DOHH2 (cell line): ENCODE results near the gene TRERF1.

Source experiments
- H3F3A ChIP-seq: fragments of 200-600 bp; sonication (generic), shearing (Covaris generic); 2 replicates; pipeline ENCODE4 v1.6.0; 2016; ENCODE audit warnings: antibody characterized with exemption, mild to moderate bottlenecking; ENCODE audit not compliant: control insufficient read depth, insufficient read depth
- H3K27ac ChIP-seq: fragments of 200-600 bp; sonication (generic); 2 replicates; pipeline ENCODE4 v1.5.1; 2014; ENCODE audit warnings: low read depth, mild to moderate bottlenecking, low read length, moderate library complexity
- H3K27me3 ChIP-seq: fragments of 200-600 bp; sonication (generic); 2 replicates; pipeline ENCODE4 v1.6.1; 2014; ENCODE audit warnings: mild to moderate bottlenecking, low read length, mixed read lengths; ENCODE audit not compliant: control insufficient read depth
- H3K36me3 ChIP-seq: fragments of 200-600 bp; sonication (generic); 2 replicates; pipeline ENCODE4 v1.6.1; 2014; ENCODE audit warnings: mild to moderate bottlenecking, low read length, moderate library complexity, mixed read lengths; ENCODE audit not compliant: control insufficient read depth
- H3K4me1 ChIP-seq: fragments of 200-600 bp; sonication (generic); 2 replicates; pipeline ENCODE4 v1.6.1; 2014; ENCODE audit warnings: mild to moderate bottlenecking, low read length, mixed read lengths; ENCODE audit not compliant: control insufficient read depth
- H3K4me2 ChIP-seq: fragments of 200-600 bp; sonication (generic); 2 replicates; pipeline ENCODE4 v1.6.0; 2014; ENCODE audit warnings: mild to moderate bottlenecking, low read length, moderate library complexity
- H3K4me3 ChIP-seq: fragments of 200-600 bp; sonication (generic); 2 replicates; pipeline ENCODE4 v1.5.1; 2014; ENCODE audit warnings: mild to moderate bottlenecking, low read length, mixed read lengths
- H3K79me2 ChIP-seq: fragments of 200-600 bp; sonication (generic); 2 replicates; pipeline ENCODE4 v1.6.1; 2014; ENCODE audit warnings: mild to moderate bottlenecking, low read length, mixed read lengths; ENCODE audit not compliant: control insufficient read depth
- H3K9me2 ChIP-seq: fragments of 200-600 bp; sonication (generic); replicated peaks from 2 replicates; pipeline ENCODE4 v1.6.1; 2014; ENCODE audit warnings: mild to moderate bottlenecking, low read length, mixed read lengths; ENCODE audit not compliant: control insufficient read depth
- H3K9me3 ChIP-seq: fragments of 200-600 bp; sonication (generic); 2 replicates; pipeline ENCODE4 v1.6.1; 2014; ENCODE audit warnings: antibody characterized with exemption, low read length, mixed read lengths; ENCODE audit not compliant: control insufficient read depth, insufficient read depth
- H4K20me1 ChIP-seq: fragments of 200-600 bp; sonication (generic); 2 replicates; pipeline ENCODE4 v1.6.0; 2014; ENCODE audit warnings: low read depth, mild to moderate bottlenecking, antibody characterized with exemption, low read length, moderate library complexity; ENCODE audit not compliant: control insufficient read depth, insufficient read depth
- CTCF ChIP-seq: fragments of 200-600 bp; sonication (generic); IDR thresholded peaks from one replicate; pipeline ENCODE4 v1.5.1; 2014; ENCODE audit warnings: antibody characterized with exemption, mild to moderate bottlenecking, low read depth, low read length; ENCODE audit not compliant: poor library complexity, severe bottlenecking
- EZH2phosphoT487 ChIP-seq: fragments of 200-600 bp; sonication (generic); IDR thresholded peaks from 2 replicates; pipeline ENCODE4 v1.6.1; 2017; ENCODE audit warnings: borderline replicate concordance, mild to moderate bottlenecking, antibody characterized with exemption, low read length, moderate library complexity, mixed read lengths

TRERF1 gene

GRCh38 chr6:42264852-42265390 is 186.8 kb downstream of the TRERF1 start:
- no peak overlapping the region for H3K27ac ChIP-seq
- H3K79me2 ChIP-seq: no peaks in the 10 kb centered on the region
- H4K20me1 ChIP-seq: no peaks in the 10 kb centered on the region
- no peak overlapping the region for H3K4me3 ChIP-seq
- peaks cover 3% of the 10 kb centered on the region; the same call in 1 of the 2 replicates for H3F3A ChIP-seq
- H3K27me3 ChIP-seq: no peaks in the 10 kb centered on the region
- no peaks in the 10 kb centered on the region for H3K9me2 ChIP-seq
- no peak for TF ChIP-seq CTCF
- no peak for TF ChIP-seq EZH2phosphoT487
- no peaks in the 10 kb centered on the region for H3K9me3 ChIP-seq
- H3K4me2 ChIP-seq: no peak overlapping the region
- peaks cover 30% of the 10 kb centered on the region for H3K36me3 ChIP-seq
- H3K4me1 ChIP-seq: peaks cover 33% of the 10 kb centered on the region

- peaks cover 29% of the 10 kb centered on the region for H3K36me3 ChIP-seq
- H3K27ac ChIP-seq: no peak overlapping the region
- no peaks in the 10 kb centered on the region for H3K79me2 ChIP-seq
- TF ChIP-seq EZH2phosphoT487: no peak
- no peak for TF ChIP-seq CTCF
- no peaks in the 10 kb centered on the region for H4K20me1 ChIP-seq
- H3K4me3 ChIP-seq: no peak overlapping the region
- H3K4me2 ChIP-seq: no peak overlapping the region
- H3K9me2 ChIP-seq: no peaks in the 10 kb centered on the region
- no peaks in the 10 kb centered on the region for H3F3A ChIP-seq
- no peaks in the 10 kb centered on the region for H3K27me3 ChIP-seq
- peaks cover 27% of the 10 kb centered on the region for H3K4me1 ChIP-seq
- no peaks in the 10 kb centered on the region for H3K9me3 ChIP-seq
Measured at GRCh38 chr6:42264162-42264851, 187.4 kb downstream of the TRERF1 start.

GRCh38 chr6:42263165-42263728 is 188.5 kb downstream of the TRERF1 start:
- Histone ChIP-seq H3K4me3 (no peak overlapping the region), H3K36me3 (peaks cover 23% of the 10 kb centered on the region)

More at GRCh38 chr6:42263165-42263728, 188.5 kb downstream of the TRERF1 start:
- TF ChIP-seq CTCF (no peak), EZH2phosphoT487 (no peak)
- Histone ChIP-seq H3F3A (no peaks in the 10 kb centered on the region), H3K9me3 (no peaks in the 10 kb centered on the region), H3K27ac (no peak overlapping the region), H3K27me3 (no peaks in the 10 kb centered on the region), H3K9me2 (no peaks in the 10 kb centered on the region), H3K79me2 (no peaks in the 10 kb centered on the region), H4K20me1 (no peaks in the 10 kb centered on the region), H3K4me2 (no peak overlapping the region), H3K4me1 (peaks cover 20% of the 10 kb centered on the region)
